KG1 (cell line): Measurements from ENCODE around the gene IL24.
"Not testable (repeated sequence)": the region's sequence is repeated elsewhere in the genome, so short reads cannot be mapped to it uniquely, and the experiment has no call there.

Experiments
- DNase-seq: peaks from one replicate; lab custom pipeline; 2025; lab: John Stamatoyannopoulos, UW

The IL24 gene

DNA sequence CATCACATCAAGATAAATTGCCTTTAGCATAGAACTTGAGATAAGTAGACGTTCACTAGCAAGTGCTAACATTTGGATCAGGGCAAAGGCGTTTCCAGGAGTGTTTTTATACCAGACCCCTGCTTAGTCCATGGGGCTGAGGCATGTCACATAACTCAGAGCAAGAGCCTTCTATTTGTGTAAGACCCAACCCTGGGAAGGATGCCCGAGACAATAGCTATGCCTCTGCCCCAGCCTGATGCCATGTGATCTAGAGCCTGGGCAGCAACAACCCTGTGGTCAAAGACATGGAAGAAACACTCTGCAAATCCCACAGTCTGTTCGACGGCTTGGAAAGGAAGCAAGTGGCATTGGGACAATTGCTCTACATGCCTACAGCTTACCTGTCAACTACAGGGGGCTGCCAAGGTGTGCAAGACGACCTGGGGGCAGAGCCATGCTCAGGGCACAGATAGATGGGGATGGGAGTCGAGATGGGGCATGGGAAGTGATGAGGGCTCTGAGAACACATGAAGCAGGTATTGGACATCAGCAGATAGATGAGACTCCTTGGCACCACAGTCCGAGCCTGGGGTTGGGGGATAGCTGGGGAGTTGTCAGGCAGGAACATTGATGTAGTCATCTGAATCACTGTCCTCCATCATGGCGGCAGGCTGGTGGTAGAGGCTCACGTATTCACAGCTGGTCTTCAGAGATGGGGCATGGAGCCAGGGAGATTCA, 7.3 kb downstream of the IL24 start:
- no peak for DNase-seq

- DNase-seq = no peak
Measured at GRCh38 chr1:206905295-206906164, 8.3 kb downstream of the IL24 start.

GRCh38 chr1:206907304-206907991, 10.2 kb downstream of the IL24 start:
- no peak for DNase-seq

DNA sequence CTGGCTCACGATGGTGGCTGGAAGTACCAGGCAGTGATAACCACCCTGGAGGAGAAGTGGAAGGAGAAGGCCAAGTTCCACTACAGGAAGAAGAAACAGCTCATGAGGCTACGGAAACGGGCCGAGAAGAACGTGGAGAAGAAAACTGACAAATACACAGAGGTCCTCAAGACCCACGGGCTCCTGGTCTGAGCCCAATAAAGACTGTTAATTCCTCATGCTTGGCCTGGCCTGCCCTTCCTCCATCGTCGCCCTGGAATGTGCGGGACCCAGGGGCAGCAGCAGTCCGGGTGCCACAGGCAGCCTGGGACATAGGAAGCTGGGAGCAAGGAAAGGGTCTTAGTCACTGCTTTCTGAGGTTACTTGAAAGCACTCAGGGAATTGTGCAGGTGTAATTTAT, 10.8 kb downstream of the IL24 start:
- no peak for DNase-seq

- no peak for DNase-seq
Measured at GRCh38 chr1:206909161-206909882, 12.1 kb downstream of the IL24 start.

- DNase-seq = no peak
Measured at GRCh38 chr1:206909883-206910318, 12.7 kb downstream of the IL24 start.

- DNase-seq = peak; percentile 22
Measured at GRCh38 chr1:206911064-206911663, 13.9 kb downstream of the IL24 start.

GRCh38 chr1:206912445-206913095, 15.3 kb downstream of the IL24 start:
- peak; percentile 61 for DNase-seq

- no peak for DNase-seq
Measured at GRCh38 chr1:206913766-206914537, 16.7 kb downstream of the IL24 start.

DNA sequence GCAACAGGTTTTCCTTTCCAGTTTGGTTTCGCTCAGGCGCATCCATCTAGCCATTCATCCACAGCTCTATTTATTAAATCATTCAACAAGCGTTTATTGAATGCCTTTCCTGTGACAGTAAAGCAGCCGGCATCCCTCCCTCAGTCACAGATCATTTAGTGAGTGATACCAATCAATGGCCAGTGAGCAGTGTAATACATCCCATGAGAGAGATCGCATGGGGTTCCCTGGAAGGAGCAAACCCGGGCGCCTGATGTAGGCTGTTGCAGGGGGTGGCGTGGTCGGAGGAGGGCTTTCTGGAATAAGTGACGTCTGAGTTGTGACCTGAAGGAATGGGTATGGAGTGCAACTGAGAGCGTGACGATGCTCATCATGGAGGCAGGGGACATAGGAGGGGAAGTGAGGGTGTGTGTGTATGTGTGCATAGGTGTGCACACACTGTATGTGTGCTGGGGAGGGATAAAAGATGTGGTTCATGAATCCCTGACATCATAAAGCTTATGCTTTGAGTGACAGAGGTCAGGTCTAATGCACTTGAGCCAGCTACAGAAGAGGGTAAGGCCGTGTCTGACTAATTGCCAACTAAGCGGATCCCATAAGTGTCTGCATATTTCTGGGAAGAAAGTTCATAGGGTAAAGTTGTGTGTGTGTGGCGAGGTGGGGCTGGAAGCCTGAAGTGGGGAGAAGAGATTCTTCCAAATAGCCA, 17.9 kb downstream of the IL24 start:
- DNase-seq = no peak

GRCh38 chr1:206916000-206916709, 18.9 kb downstream of the IL24 start:
- DNase-seq = no peak

GRCh38 chr1:206918076-206918475, 20.8 kb downstream of the IL24 start:
- no peak for DNase-seq

DNA sequence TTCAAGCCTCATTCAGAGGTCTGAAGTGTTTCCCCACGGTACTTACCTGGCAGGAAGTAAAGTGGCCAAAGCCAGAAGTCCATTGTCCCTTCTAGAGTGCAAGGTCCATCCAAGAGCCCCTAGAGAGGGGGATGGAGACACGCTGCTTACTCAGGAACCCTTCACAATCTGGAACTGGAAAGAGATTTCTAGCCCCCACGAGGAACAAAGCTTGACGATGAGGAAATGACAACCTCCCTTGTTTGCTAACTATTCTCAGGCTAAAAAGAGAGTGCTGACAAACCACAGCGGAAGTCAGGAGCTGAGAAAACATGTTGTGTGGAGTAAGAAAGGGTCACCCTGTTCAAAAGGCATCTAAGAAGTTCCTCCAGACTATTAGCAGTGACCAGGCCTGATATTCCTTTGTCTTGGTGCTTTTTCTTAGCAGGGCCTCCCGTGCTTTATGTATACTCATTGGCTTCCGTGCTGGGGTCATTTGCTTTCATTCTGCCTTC, 24.6 kb downstream of the IL24 start, which contains the start of gene FCMR:
TSS of gene FCMR (minus strand) at position 170 of the 494 bp plus-strand sequence. CDS start at position 83, 87 bp downstream.
- DNase-seq = peak; percentile 76

DNA sequence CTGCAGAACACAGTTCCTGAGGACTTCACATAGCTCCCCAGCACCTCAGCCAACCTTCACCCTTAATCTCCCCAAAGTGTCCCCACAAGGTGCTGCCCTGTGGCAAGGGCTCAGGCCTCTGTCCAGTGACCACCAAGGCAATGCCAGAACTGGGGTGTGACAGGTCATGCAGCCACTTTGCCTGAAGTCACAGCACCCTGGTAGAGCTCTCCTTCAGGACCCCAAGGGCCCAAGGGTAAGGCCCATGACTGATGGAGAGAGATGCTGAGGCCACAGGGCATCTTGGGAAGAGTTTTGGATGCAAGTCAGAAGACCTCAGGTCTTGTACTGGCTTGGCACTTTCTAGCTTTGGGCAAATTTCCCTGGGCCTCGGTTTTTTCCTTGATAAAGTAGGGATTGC, 25.3 kb downstream of the IL24 start:
- no peak for DNase-seq

DNA sequence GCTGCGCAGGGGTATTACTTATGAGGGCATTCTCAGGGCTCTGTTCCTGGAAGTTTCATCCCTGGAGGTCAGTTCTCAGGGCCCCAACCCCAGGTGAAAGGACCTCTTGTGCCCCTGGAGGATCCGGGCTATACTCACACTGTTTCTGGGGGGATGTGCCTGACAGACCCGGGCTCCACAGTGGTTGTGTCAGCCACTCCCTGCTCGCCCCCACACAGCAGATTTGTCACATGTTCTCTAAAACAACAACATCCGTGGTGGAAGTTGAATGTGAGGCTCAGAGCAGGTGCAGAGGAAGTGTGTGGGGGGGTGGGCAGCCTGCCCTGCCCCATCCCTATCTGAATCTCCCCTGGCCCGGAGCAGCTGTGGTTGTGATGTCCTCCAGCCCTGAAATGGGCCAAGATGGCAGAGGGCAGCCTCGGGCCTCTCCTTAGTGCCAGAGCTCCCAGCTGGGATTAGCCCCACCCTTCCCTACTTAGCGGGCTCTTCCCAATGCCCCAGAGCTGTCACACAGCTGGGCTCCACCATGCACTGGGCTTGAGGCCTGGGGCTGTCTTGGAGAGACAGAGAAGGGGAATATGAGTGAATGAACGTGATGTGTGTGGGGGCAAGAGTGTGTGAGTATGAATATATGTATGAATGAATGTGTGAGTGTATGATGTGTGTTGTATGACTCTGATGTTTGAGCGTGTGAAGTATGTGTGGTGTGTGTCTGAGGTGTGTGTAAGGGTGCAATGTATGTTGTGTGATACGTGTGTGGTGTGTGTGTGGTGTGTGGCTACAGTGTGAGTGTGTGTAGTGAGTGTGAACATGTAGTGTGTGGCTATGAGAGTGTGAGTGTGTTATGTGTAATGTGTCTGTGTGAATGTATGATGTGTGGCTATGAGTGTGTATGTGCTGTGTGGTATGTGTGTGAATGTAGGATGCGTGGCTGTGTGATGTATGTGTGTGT, 26.0 kb downstream of the IL24 start:
- peak; percentile 52 for DNase-seq

DNA sequence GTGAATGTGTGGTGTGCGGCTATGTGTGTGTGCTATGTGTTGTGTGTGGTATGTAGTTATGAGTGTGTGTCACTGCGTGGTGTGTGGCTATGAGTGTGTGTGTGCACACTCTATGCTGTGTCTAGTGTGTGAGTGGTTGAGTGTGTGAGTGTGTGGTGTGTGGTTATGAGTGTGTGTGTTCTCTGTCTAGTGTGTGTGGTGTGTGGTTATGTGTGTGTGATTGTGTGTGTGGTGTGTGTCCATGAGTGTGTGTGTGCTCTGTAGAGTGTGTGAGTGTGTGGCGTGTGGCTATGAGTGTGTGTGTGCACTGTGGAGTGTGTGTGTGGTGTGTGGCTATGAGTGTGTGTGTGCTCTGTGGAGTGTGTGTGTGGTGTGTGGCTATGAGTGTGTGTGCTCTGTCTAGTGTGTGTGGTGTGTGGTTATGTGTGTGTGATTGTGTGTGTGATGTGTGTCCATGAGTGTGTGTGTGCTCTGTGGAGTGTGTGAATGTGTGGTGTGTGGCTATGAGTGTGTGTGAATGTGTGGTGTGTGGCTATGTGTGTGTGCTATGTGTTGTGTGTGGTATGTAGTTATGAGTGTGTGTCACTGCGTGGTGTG, 26.8 kb downstream of the IL24 start:
- DNase-seq = not testable (repeated sequence)

- DNase-seq = no peak
Measured at GRCh38 chr1:206924592-206925105, 27.4 kb downstream of the IL24 start.
